Mesenteric fat pad (tissue), 1 donor: Measurements from ENCODE around the gene ITGB8. TPM values are rescaled to one million over a fixed set of nuclear protein-coding genes. Genes with fewer than 3 reads are reported as not detected.

Source experiments
- DNase-seq: peaks from one replicate; pipeline ENCODE4 v3.0.0-alpha.2; 2020; ENCODE audit warnings: low spot score
- total RNA-seq: library from RNA; stranded (reverse); fragmentation: NEBNext Ultra II Directional; extraction: Animal tissue kit (Norgen Biotek cat#: 25700); gene quantifications from one replicate; pipeline ENCODE4 v1.2.1, GENCODE V29; 2021
- donor health status: DM: yes; HTN: yes; CAD: no.

ITGB8 gene
- total RNA-seq, 1 donor from 2014 or later = 6.1 TPM

- no peak for DNase-seq
These were observed 1.5 kb downstream of the ITGB8 start for GRCh38 chr7:20331910-20332813.

GRCh38 chr7:20338285-20338684 is 7.6 kb downstream of the ITGB8 start:
- no peak for DNase-seq

GRCh38 chr7:20340839-20341238 is 10.1 kb downstream of the ITGB8 start:
- DNase-seq = no peak

- no peak for DNase-seq
These were observed 12.5 kb downstream of the ITGB8 start for GRCh38 chr7:20343205-20343604.

- DNase-seq = no peak
These were observed 13.2 kb downstream of the ITGB8 start for GRCh38 chr7:20343941-20344340.

GRCh38 chr7:20344396-20344795 is 13.7 kb downstream of the ITGB8 start:
- no peak for DNase-seq

- DNase-seq = no peak
These were observed 15.9 kb downstream of the ITGB8 start for GRCh38 chr7:20346577-20346976.

- no peak for DNase-seq
These were observed 17.0 kb downstream of the ITGB8 start for GRCh38 chr7:20347680-20348079.

GRCh38 chr7:20348125-20348807 is 17.6 kb downstream of the ITGB8 start:
- DNase-seq = no peak

- no peak for DNase-seq
These were observed 19.8 kb downstream of the ITGB8 start for GRCh38 chr7:20350518-20350951.

- no peak for DNase-seq
These were observed 20.4 kb downstream of the ITGB8 start for GRCh38 chr7:20350996-20351692.

- no peak for DNase-seq
These were observed 21.2 kb downstream of the ITGB8 start for GRCh38 chr7:20351901-20352300.

- DNase-seq = no peak
These were observed 22.0 kb downstream of the ITGB8 start for GRCh38 chr7:20352573-20353306.

GRCh38 chr7:20354610-20355528 is 24.2 kb downstream of the ITGB8 start:
- DNase-seq = no peak

- DNase-seq = no peak
These were observed 27.4 kb downstream of the ITGB8 start for GRCh38 chr7:20358106-20358505.

- DNase-seq = no peak
These were observed 28.1 kb downstream of the ITGB8 start for GRCh38 chr7:20358762-20359282.

GRCh38 chr7:20359341-20359963 is 28.8 kb downstream of the ITGB8 start:
- no peak for DNase-seq

- no peak for DNase-seq
These were observed 32.0 kb downstream of the ITGB8 start for GRCh38 chr7:20362574-20363253.
